Ecto neural progenitor cell (in vitro differentiated cells): ENCODE measurements around the gene NELL1.

ENCODE experiments used
- DNase-seq: peaks from one replicate; pipeline ENCODE4 v3.0.0-alpha.2; 2018; ENCODE audit warnings: low spot score

Gene NELL1

GRCh38 chr11:21564833-21565682, 895.7 kb downstream of the NELL1 start:
- DNase-seq = no peak

GRCh38 chr11:21566521-21567117, 897.2 kb downstream of the NELL1 start:
- no peak for DNase-seq

GRCh38 chr11:21567645-21568290, 898.4 kb downstream of the NELL1 start:
- DNase-seq = no peak

GRCh38 chr11:21572210-21572609, 902.8 kb downstream of the NELL1 start:
- DNase-seq = no peak

GRCh38 chr11:21582791-21583190, 913.4 kb downstream of the NELL1 start:
- no peak for DNase-seq

GRCh38 chr11:21588754-21589153, 919.4 kb downstream of the NELL1 start:
- no peak for DNase-seq

- no peak for DNase-seq
These were observed 933.3 kb downstream of the NELL1 start for GRCh38 chr11:21602699-21603098.

- DNase-seq = no peak
These were observed 934.5 kb downstream of the NELL1 start for GRCh38 chr11:21603886-21604285.

GRCh38 chr11:21604564-21604963, 935.2 kb downstream of the NELL1 start:
- no peak for DNase-seq

GRCh38 chr11:21612326-21612725, 942.9 kb downstream of the NELL1 start:
- DNase-seq = no peak

- DNase-seq = no peak
These were observed 945.6 kb downstream of the NELL1 start for GRCh38 chr11:21614961-21615360.

GRCh38 chr11:21615955-21616371, 946.6 kb downstream of the NELL1 start:
- no peak for DNase-seq

GRCh38 chr11:21622566-21622965, 953.2 kb downstream of the NELL1 start:
- DNase-seq = no peak

- no peak for DNase-seq
These were observed 953.6 kb downstream of the NELL1 start for GRCh38 chr11:21622995-21623394.
